Superior temporal gyrus (tissue), 1 donor: ENCODE results near the gene GBP7.
"Not testable (repeated sequence)": the region's sequence is repeated elsewhere in the genome, so short reads cannot be mapped to it uniquely, and the experiment has no call there.

Experiments used
- DNase-seq: peaks from one replicate; pipeline ENCODE4 v3.0.0-alpha.2; 2016; ENCODE audit errors: extremely low spot score

Gene GBP7

GRCh38 chr1:89170170-89171066, 5.4 kb downstream of the GBP7 start:
- no peak for DNase-seq

- DNase-seq: no peak
Observed at GRCh38 chr1:89169166-89169565, 6.6 kb downstream of the GBP7 start.

- DNase-seq: no peak
Observed at GRCh38 chr1:89167590-89168230, 8.1 kb downstream of the GBP7 start.

GRCh38 chr1:89166705-89167104, 9.1 kb downstream of the GBP7 start:
- no peak for DNase-seq

GRCh38 chr1:89165811-89166210, 10.0 kb downstream of the GBP7 start:
- DNase-seq: no peak

- no peak for DNase-seq
Observed at GRCh38 chr1:89151047-89151446, 24.8 kb downstream of the GBP7 start.

- no peak for DNase-seq
Observed at GRCh38 chr1:89149976-89150375, 25.8 kb downstream of the GBP7 start.

GRCh38 chr1:89149229-89149628, 26.6 kb downstream of the GBP7 start:
- no peak for DNase-seq

GRCh38 chr1:89147678-89148658, 27.8 kb downstream of the GBP7 start:
- no peak for DNase-seq

GRCh38 chr1:89146721-89147120, 29.1 kb downstream of the GBP7 start:
- no peak for DNase-seq

GRCh38 chr1:89143484-89143883, 32.3 kb downstream of the GBP7 start:
- no peak for DNase-seq

- DNase-seq: no peak
Observed at GRCh38 chr1:89142160-89142559, 33.6 kb downstream of the GBP7 start.

GRCh38 chr1:89133747-89134146, 42.1 kb downstream of the GBP7 start:
- no peak for DNase-seq

GRCh38 chr1:89130716-89131115, 45.1 kb downstream of the GBP7 start:
- no peak for DNase-seq

- DNase-seq: no peak
Observed at GRCh38 chr1:89129911-89130310, 45.9 kb downstream of the GBP7 start.

GRCh38 chr1:89128003-89128458, 47.8 kb downstream of the GBP7 start:
- not testable (repeated sequence) for DNase-seq

GRCh38 chr1:89126602-89127565, 48.9 kb downstream of the GBP7 start:
- DNase-seq: not testable (repeated sequence)

GRCh38 chr1:89125913-89126580, 49.8 kb downstream of the GBP7 start, which contains the start of gene GBP2:
Gene GBP2, minus strand, starts transcription at chr1:89126114. Its CDS starts 4,148 bp downstream, at chr1:89121966.
- DNase-seq: no peak

- DNase-seq: no peak
Observed at GRCh38 chr1:89125240-89125912, 50.4 kb downstream of the GBP7 start.
